ENCODE measurements around the gene WWOX. TPM values are rescaled to one million over a fixed set of nuclear protein-coding genes. Genes with fewer than 3 reads are reported as not detected.

WWOX gene
- total RNA-seq, 2 donors from 2014 or later = 30.0 to 35.4 TPM

GRCh38 chr16:78289844-78290277 is 190.4 kb downstream of the WWOX start:
- no peak for DNase-seq
- Mint-ChIP-seq H3K36me3 (ENCODE audit: low read depth) (no peaks in the 10 kb centered on the region), H3K9me3 (no peaks in the 10 kb centered on the region), H3K4me1 (peaks cover 30% of the 10 kb centered on the region), H3K4me3 (no peak overlapping the region), H3K27me3 (ENCODE audit: insufficient read depth) (no peaks in the 10 kb centered on the region), H3K27ac (no peak overlapping the region)
- 85 to 100% methylated on average over 1 to 7 of the region's 7 CpGs for WGBS, 2 experiments (ENCODE audit: insufficient coverage in 1 of 2, insufficient read length in 1 of 2)
- Histone ChIP-seq H3K4me1 (ENCODE audit: control insufficient read depth, insufficient read depth, low read length) (peaks cover 12% of the 10 kb centered on the region), H3K36me3 (ENCODE audit: control insufficient read depth, insufficient read depth, low read length) (no peaks in the 10 kb centered on the region), H3K4me3 (ENCODE audit: low read length) (no peak overlapping the region), H3K27ac (ENCODE audit: low read depth, low read length) (peak overlapping the region; percentile 58), H3K27me3 (ENCODE audit: control insufficient read depth, insufficient read depth, low read length, poor library complexity, severe bottlenecking) (no peaks in the 10 kb centered on the region), H3K9ac (ENCODE audit: extremely low read depth, low read length, poor library complexity, severe bottlenecking) (no peak overlapping the region), H3K9me3 (ENCODE audit: control insufficient read depth, low read length) (no peaks in the 10 kb centered on the region)
- no peak for TF ChIP-seq CTCF (conservative IDR thresholded peaks at IDR 0.05)

- WGBS, 2 experiments (ENCODE audit: insufficient coverage in 1 of 2, insufficient read length in 1 of 2) = 80 to 95% methylated on average over 4 to 5 of the region's 6 CpGs
- H3K27ac Mint-ChIP-seq = no peak overlapping the region
- no peak for TF ChIP-seq CTCF (conservative IDR thresholded peaks at IDR 0.05)
- H3K4me3 ChIP-seq (ENCODE audit: low read length) = no peak overlapping the region
- H3K9me3 ChIP-seq (ENCODE audit: control insufficient read depth, low read length) = no peaks in the 10 kb centered on the region
- peaks cover 30% of the 10 kb centered on the region for H3K4me1 Mint-ChIP-seq
- DNase-seq = no peak
- H3K4me3 Mint-ChIP-seq = no peak overlapping the region
- H3K9me3 Mint-ChIP-seq = no peaks in the 10 kb centered on the region
- H3K4me1 ChIP-seq (ENCODE audit: control insufficient read depth, insufficient read depth, low read length) = peaks cover 12% of the 10 kb centered on the region
- no peaks in the 10 kb centered on the region for H3K27me3 Mint-ChIP-seq (ENCODE audit: insufficient read depth)
- no peaks in the 10 kb centered on the region for H3K36me3 ChIP-seq (ENCODE audit: control insufficient read depth, insufficient read depth, low read length)
- H3K9ac ChIP-seq (ENCODE audit: extremely low read depth, low read length, poor library complexity, severe bottlenecking) = no peak overlapping the region
- no peaks in the 10 kb centered on the region for H3K36me3 Mint-ChIP-seq (ENCODE audit: low read depth)
- H3K27me3 ChIP-seq (ENCODE audit: control insufficient read depth, insufficient read depth, low read length, poor library complexity, severe bottlenecking) = no peaks in the 10 kb centered on the region
- H3K27ac ChIP-seq (ENCODE audit: low read depth, low read length) = peak overlapping the region; percentile 58
Observed at GRCh38 chr16:78290395-78290794, 190.9 kb downstream of the WWOX start.

GRCh38 chr16:78290872-78291591 is 191.6 kb downstream of the WWOX start:
- Mint-ChIP-seq H3K4me3 (no peak overlapping the region), H3K4me1 (peaks cover 30% of the 10 kb centered on the region), H3K9me3 (no peaks in the 10 kb centered on the region), H3K27me3 (ENCODE audit: insufficient read depth) (no peaks in the 10 kb centered on the region), H3K27ac (no peak overlapping the region), H3K36me3 (ENCODE audit: low read depth) (no peaks in the 10 kb centered on the region)
- Histone ChIP-seq H3K4me1 (ENCODE audit: control insufficient read depth, insufficient read depth, low read length) (peaks cover 12% of the 10 kb centered on the region), H3K36me3 (ENCODE audit: control insufficient read depth, insufficient read depth, low read length) (no peaks in the 10 kb centered on the region), H3K4me3 (ENCODE audit: low read length) (no peak overlapping the region), H3K27ac (ENCODE audit: low read depth, low read length) (no peak overlapping the region), H3K9ac (ENCODE audit: extremely low read depth, low read length, poor library complexity, severe bottlenecking) (no peak overlapping the region), H3K9me3 (ENCODE audit: control insufficient read depth, low read length) (no peaks in the 10 kb centered on the region), H3K27me3 (ENCODE audit: control insufficient read depth, insufficient read depth, low read length, poor library complexity, severe bottlenecking) (no peaks in the 10 kb centered on the region)
- TF ChIP-seq CTCF (conservative IDR thresholded peaks at IDR 0.05) = no peak
- 94 to 100% methylated on average over 3 to 10 of the region's 12 CpGs for WGBS, 2 experiments (ENCODE audit: insufficient coverage in 1 of 2, insufficient read length in 1 of 2)
- DNase-seq = no peak

All from endodermal cell (in vitro differentiated cells).